ENCODE results near the gene RARRES1. TPM values are rescaled to one million over a fixed set of nuclear protein-coding genes. Genes with fewer than 3 reads are reported as not detected.

Gene RARRES1
- total and polyA plus RNA-seq, 2 experiments from 2014 or later = 36.9 to 73.1 TPM

GRCh38 chr3:158773166-158773565 is 40.9 kb upstream of the RARRES1 start:
- no peak overlapping the region for H3K27ac ChIP-seq
- no peaks in the 10 kb centered on the region for H3K36me3 ChIP-seq (replicated peaks; ENCODE audit: insufficient read depth, low read depth)
- H3K4me3 ChIP-seq = no peak overlapping the region
- H3K4me2 ChIP-seq = no peak overlapping the region
- H2AFZ ChIP-seq = no peak overlapping the region
- H3K79me2 ChIP-seq = no peaks in the 10 kb centered on the region
- no peak for DNase-seq (ENCODE audit: low spot score)
- H3K9me2 ChIP-seq (replicated peaks; ENCODE audit: insufficient read depth) = no peaks in the 10 kb centered on the region
- no peak for TF ChIP-seq CTCF (IDR thresholded peaks at IDR 0.05; ENCODE audit: poor library complexity)
- peaks cover 50% of the 10 kb centered on the region for H3K4me1 ChIP-seq (ENCODE audit: insufficient read depth)
- H3K9me3 ChIP-seq (ENCODE audit: low read depth) = no peaks in the 10 kb centered on the region
- no peaks in the 10 kb centered on the region for H3K27me3 ChIP-seq
- H4K20me1 ChIP-seq (ENCODE audit: insufficient read depth, poor library complexity, severe bottlenecking) = no peaks in the 10 kb centered on the region

DNA sequence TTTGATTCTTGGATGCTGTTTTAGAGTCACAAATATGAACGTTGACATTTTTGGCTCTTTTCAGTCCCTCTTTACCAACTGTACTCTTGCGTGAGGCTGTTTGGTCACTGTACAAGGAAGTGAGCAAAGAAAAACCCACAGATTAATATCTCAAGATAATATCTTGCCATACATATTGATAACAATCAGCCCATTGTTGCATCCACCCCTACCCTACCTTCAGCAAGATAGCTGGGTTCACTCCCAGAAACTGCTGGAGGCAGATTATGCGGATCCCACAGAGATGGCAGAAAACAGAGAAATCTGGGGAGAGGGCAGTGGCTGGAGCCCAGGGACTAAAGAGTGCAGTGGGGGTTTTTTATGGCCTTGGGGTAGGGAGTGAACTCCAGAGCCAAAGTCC is 39.7 kb upstream of the RARRES1 start:
- Histone ChIP-seq H3K9me3 (ENCODE audit: low read depth) (no peaks in the 10 kb centered on the region), H3K4me1 (ENCODE audit: insufficient read depth) (peaks cover 50% of the 10 kb centered on the region), H3K27ac (peak overlapping the region; percentile 45), H3K4me3 (no peak overlapping the region), H3K4me2 (no peak overlapping the region), H4K20me1 (ENCODE audit: insufficient read depth, poor library complexity, severe bottlenecking) (no peaks in the 10 kb centered on the region), H3K79me2 (no peaks in the 10 kb centered on the region), H3K27me3 (no peaks in the 10 kb centered on the region), H3K36me3 (replicated peaks; ENCODE audit: insufficient read depth, low read depth) (no peaks in the 10 kb centered on the region), H3K9me2 (replicated peaks; ENCODE audit: insufficient read depth) (no peaks in the 10 kb centered on the region), H2AFZ (no peak overlapping the region)
- TF ChIP-seq CTCF (IDR thresholded peaks at IDR 0.05; ENCODE audit: poor library complexity) = no peak
- TF ChIP-seq EZH2phosphoT487 (IDR thresholded peaks at IDR 0.05; ENCODE audit: low read depth, severe bottlenecking, unreplicated experiment) = no peak
- DNase-seq (ENCODE audit: low spot score) = no peak
- 92% methylated on average over 3 of the region's 3 CpGs for WGBS (ENCODE audit: low lambda C conversion rate, missing lambda C conversion rate)

GRCh38 chr3:158771577-158771976 is 39.3 kb upstream of the RARRES1 start:
- H2AFZ ChIP-seq = no peak overlapping the region
- WGBS (ENCODE audit: low lambda C conversion rate, missing lambda C conversion rate) = 90% methylated on average over 1 of the region's 1 CpG
- H3K27me3 ChIP-seq = no peaks in the 10 kb centered on the region
- H3K4me1 ChIP-seq (ENCODE audit: insufficient read depth) = peaks cover 50% of the 10 kb centered on the region
- H3K9me3 ChIP-seq (ENCODE audit: low read depth) = no peaks in the 10 kb centered on the region
- no peaks in the 10 kb centered on the region for H3K36me3 ChIP-seq (replicated peaks; ENCODE audit: insufficient read depth, low read depth)
- H3K9me2 ChIP-seq (replicated peaks; ENCODE audit: insufficient read depth) = no peaks in the 10 kb centered on the region
- H3K27ac ChIP-seq = peak overlapping the region; percentile 45
- no peak overlapping the region for H3K4me2 ChIP-seq
- TF ChIP-seq EZH2phosphoT487 (IDR thresholded peaks at IDR 0.05; ENCODE audit: low read depth, severe bottlenecking, unreplicated experiment) (no peak), CTCF (IDR thresholded peaks at IDR 0.05; ENCODE audit: poor library complexity) (no peak), EZH2 (IDR thresholded peaks at IDR 0.05; ENCODE audit: borderline replicate concordance) (no peak)
- H3K4me3 ChIP-seq = no peak overlapping the region
- no peak for DNase-seq (ENCODE audit: low spot score)
- no peaks in the 10 kb centered on the region for H3K79me2 ChIP-seq
- H4K20me1 ChIP-seq (ENCODE audit: insufficient read depth, poor library complexity, severe bottlenecking) = no peaks in the 10 kb centered on the region

- no peaks in the 10 kb centered on the region for H3K9me2 ChIP-seq (replicated peaks; ENCODE audit: insufficient read depth)
- H3K4me3 ChIP-seq = no peak overlapping the region
- peak overlapping the region; percentile 71 for H3K27ac ChIP-seq
- TF ChIP-seq EZH2phosphoT487 (IDR thresholded peaks at IDR 0.05; ENCODE audit: low read depth, severe bottlenecking, unreplicated experiment) = no peak
- TF ChIP-seq CTCF (IDR thresholded peaks at IDR 0.05; ENCODE audit: poor library complexity) = no peak
- TF ChIP-seq EZH2 (IDR thresholded peaks at IDR 0.05; ENCODE audit: borderline replicate concordance) = no peak
- WGBS (ENCODE audit: low lambda C conversion rate, missing lambda C conversion rate) = 91% methylated on average over 4 of the region's 4 CpGs
- H2AFZ ChIP-seq = no peak overlapping the region
- H3K4me2 ChIP-seq = no peak overlapping the region
- H3K4me1 ChIP-seq (ENCODE audit: insufficient read depth) = peaks cover 50% of the 10 kb centered on the region
- no peaks in the 10 kb centered on the region for H3K36me3 ChIP-seq (replicated peaks; ENCODE audit: insufficient read depth, low read depth)
- no peaks in the 10 kb centered on the region for H3K9me3 ChIP-seq (ENCODE audit: low read depth)
- H4K20me1 ChIP-seq (ENCODE audit: insufficient read depth, poor library complexity, severe bottlenecking) = no peaks in the 10 kb centered on the region
- DNase-seq (ENCODE audit: low spot score) = no peak
- no peaks in the 10 kb centered on the region for H3K27me3 ChIP-seq
- no peaks in the 10 kb centered on the region for H3K79me2 ChIP-seq
These were observed 38.6 kb upstream of the RARRES1 start for GRCh38 chr3:158770741-158771350.

Measured in hepatocyte (in vitro differentiated cells).